Vagina (tissue), 2 donors: ENCODE results near the gene SLC52A3. TPM values are rescaled to one million over a fixed set of nuclear protein-coding genes. Genes with fewer than 3 reads are reported as not detected.

ENCODE experiments used
- DNase-seq, 2 donors: peaks; one replicate each; pipeline ENCODE4 v3.0.0-alpha.2; 2017; ENCODE audit errors: extremely low spot score in 2 of 2
- H3K27ac ChIP-seq: fragments of 200-600 bp; sonication (generic); one replicate; pipeline ENCODE4 v1.5.1; 2019
- H3K27me3 ChIP-seq: fragments of 200-600 bp; sonication (generic); one replicate; pipeline ENCODE4 v1.5.1; 2019
- H3K36me3 ChIP-seq, 2 donors: fragments of 200-600 bp; sonication (generic); one replicate each; pipeline ENCODE4 v1.5.1; 2017 to 2019
- H3K4me1 ChIP-seq: fragments of 200-600 bp; sonication (generic); one replicate; pipeline ENCODE4 v1.5.1; 2019
- H3K4me3 ChIP-seq, 2 donors: fragments of 200-600 bp; sonication (generic); 1 replicate in 1 of 2; 2 replicates in 1 of 2; pipeline ENCODE4 v1.5.1; 2016 to 2019
- H3K9me3 ChIP-seq: fragments of 200-600 bp; sonication (generic); one replicate; pipeline ENCODE4 v1.5.1; 2019
- CTCF ChIP-seq, 3 experiments: fragments of 450-650 bp in 2 of 3; fragments of 200-600 bp in 1 of 3; sonication (generic) in 1 of 3; IDR thresholded peaks; one replicate each; pipeline ENCODE4 v1.5.1; 2017 to 2019; ENCODE audit warnings: antibody characterized with exemption in 3 of 3, mild to moderate bottlenecking in 2 of 3, moderate library complexity in 2 of 3
- POLR2A ChIP-seq, 2 donors: fragments of 450-650 bp; IDR thresholded peaks; one replicate each; pipeline ENCODE4 v1.6.1; 2017; ENCODE audit warnings: antibody characterized with exemption in 2 of 2, mild to moderate bottlenecking in 2 of 2, moderate library complexity in 2 of 2
- POLR2AphosphoS5 ChIP-seq, 2 donors: sonication (generic); formaldehyde crosslinking; IDR thresholded peaks; one replicate each; pipeline ENCODE4 v1.9.0; 2017; ENCODE audit warnings: antibody characterized with exemption in 2 of 2, mild to moderate bottlenecking in 2 of 2, low read depth in 1 of 2; ENCODE audit not compliant: insufficient read depth in 1 of 2
- intact Hi-C: fragments of 100-400 bp; cut with DNase I; formaldehyde crosslinking; loops from one replicate; pipeline ENCODE4 v1.15.1; 2023
- total RNA-seq: library from RNA; depleted of rRNA; stranded (reverse); fragments of >200 nt; gene quantifications from one replicate; pipeline ENCODE4 v1.2.3, GENCODE V29; 2016

SLC52A3 gene
- total RNA-seq, 1 donor from 2014 or later = 1.7 TPM

GRCh38 chr20:757506-757905 lies 10.8 kb downstream of the SLC52A3 start:
- no peaks in the 10 kb centered on the region for H3K4me1 ChIP-seq
- DNase-seq = no peak
- no peak overlapping the region for H3K4me3 ChIP-seq
- TF ChIP-seq CTCF (IDR thresholded peaks at IDR 0.05) (no peak), POLR2AphosphoS5 (IDR thresholded peaks at IDR 0.05; ENCODE audit: insufficient read depth in 1 of 2, low read depth in 1 of 2) (no peak), POLR2A (IDR thresholded peaks at IDR 0.05) (no peak)
- no peak overlapping the region for H3K27ac ChIP-seq
- H3K27me3 ChIP-seq = no peaks in the 10 kb centered on the region
- no peaks in the 10 kb centered on the region for H3K9me3 ChIP-seq
- no peaks in the 10 kb centered on the region for H3K36me3 ChIP-seq
- intact Hi-C loops = no loop called here

- intact Hi-C loops = no loop called here
- no peaks in the 10 kb centered on the region for H3K36me3 ChIP-seq
- H3K4me1 ChIP-seq = no peaks in the 10 kb centered on the region
- H3K27me3 ChIP-seq = no peaks in the 10 kb centered on the region
- no peaks in the 10 kb centered on the region for H3K9me3 ChIP-seq
- no peak overlapping the region for H3K4me3 ChIP-seq
- TF ChIP-seq POLR2AphosphoS5 (IDR thresholded peaks at IDR 0.05; ENCODE audit: insufficient read depth in 1 of 2, low read depth in 1 of 2) (no peak), CTCF (IDR thresholded peaks at IDR 0.05) (no peak), POLR2A (IDR thresholded peaks at IDR 0.05) (no peak)
- no peak for DNase-seq
- H3K27ac ChIP-seq = no peak overlapping the region
Observed at GRCh38 chr20:755941-756340, 12.4 kb downstream of the SLC52A3 start.

GRCh38 chr20:754904-755303 lies 13.4 kb downstream of the SLC52A3 start:
- H3K36me3 ChIP-seq = no peaks in the 10 kb centered on the region
- no peak overlapping the region for H3K27ac ChIP-seq
- H3K4me1 ChIP-seq = no peaks in the 10 kb centered on the region
- intact Hi-C loops = no loop called here
- H3K4me3 ChIP-seq = no peak overlapping the region
- TF ChIP-seq POLR2AphosphoS5 (IDR thresholded peaks at IDR 0.05; ENCODE audit: insufficient read depth in 1 of 2, low read depth in 1 of 2) (no peak), POLR2A (IDR thresholded peaks at IDR 0.05) (no peak), CTCF (IDR thresholded peaks at IDR 0.05) (no peak)
- no peaks in the 10 kb centered on the region for H3K27me3 ChIP-seq
- no peaks in the 10 kb centered on the region for H3K9me3 ChIP-seq
- no peak for DNase-seq

GRCh38 chr20:753897-754635 lies 14.2 kb downstream of the SLC52A3 start:
- no peak for DNase-seq
- Histone ChIP-seq H3K27me3 (no peaks in the 10 kb centered on the region), H3K9me3 (no peaks in the 10 kb centered on the region), H3K27ac (no peak overlapping the region), H3K4me1 (no peaks in the 10 kb centered on the region), H3K4me3 (no peak overlapping the region), H3K36me3 (no peaks in the 10 kb centered on the region)
- TF ChIP-seq CTCF (IDR thresholded peaks at IDR 0.05) = no peak
- TF ChIP-seq POLR2AphosphoS5 (IDR thresholded peaks at IDR 0.05; ENCODE audit: insufficient read depth in 1 of 2, low read depth in 1 of 2) = no peak
- no peak for TF ChIP-seq POLR2A (IDR thresholded peaks at IDR 0.05)
- intact Hi-C loops = no loop called here

GRCh38 chr20:753136-753535 lies 15.2 kb downstream of the SLC52A3 start:
- TF ChIP-seq CTCF (IDR thresholded peaks at IDR 0.05) = no peak
- TF ChIP-seq POLR2AphosphoS5 (IDR thresholded peaks at IDR 0.05; ENCODE audit: insufficient read depth in 1 of 2, low read depth in 1 of 2) = no peak
- Histone ChIP-seq H3K27me3 (no peaks in the 10 kb centered on the region), H3K27ac (no peak overlapping the region), H3K9me3 (no peaks in the 10 kb centered on the region), H3K4me1 (no peaks in the 10 kb centered on the region), H3K36me3 (no peaks in the 10 kb centered on the region), H3K4me3 (no peak overlapping the region)
- intact Hi-C loops = no loop called here
- DNase-seq = no peak
